GM12878 (cell line): Measurements from ENCODE around the gene ADAMTS2. TPM values are rescaled to one million over a fixed set of nuclear protein-coding genes. Genes with fewer than 3 reads are reported as not detected.

ENCODE experiments used
- ATAC-seq: fragments of 200-7000 bp; cut with Tn5 transposase; 3 replicates; pipeline ENCODE4 v1.9.1; 2020; ENCODE audit warnings: mild to moderate bottlenecking, moderate library complexity
- BruUV-seq: library from RNA; stranded (reverse); fragments of 400-500 nt; replicated peaks from 2 replicates; lab custom pipeline; 2021; lab: Mats Ljungman, UMichigan
- CTCF ChIA-PET: fragments of 300-600 bp; sonication (Branson Sonifier 250); formaldehyde crosslinking; extraction: SDS; loops from one replicate; lab custom pipeline; 2021; ENCODE audit warnings: inconsistent platforms; lab: Yijun Ruan, JAX
- POLR2A ChIA-PET: fragments of 350-600 bp; formaldehyde crosslinking; extraction: SDS; loops from one replicate; lab custom pipeline; 2021; ENCODE audit warnings: inconsistent platforms; lab: Charles Lee
- RAD21 ChIA-PET: fragments of 300-600 bp; sonication (Branson Sonifier 250); formaldehyde crosslinking; loops from one replicate; lab custom pipeline; 2023; ENCODE audit warnings: antibody characterized with exemption; ENCODE audit not compliant: unreplicated experiment; lab: Charles Lee
- SMC1A ChIA-PET: fragments of 300-600 bp; sonication (Branson Sonifier 250); formaldehyde crosslinking; loops from one replicate; lab custom pipeline; 2023; ENCODE audit not compliant: unreplicated experiment, uncharacterized antibody; lab: Charles Lee
- DNase-seq: peaks from one replicate; pipeline ENCODE4 v3.0.0-alpha.2; 2011; ENCODE audit warnings: low read depth, low spot score
- FAIRE-seq: peaks from 3 replicates; lab custom pipeline; 2011; peaks lifted over from hg19 to GRCh38; lab: Jason Lieb, UNC
- H2AFZ ChIP-seq: 2 replicates; pipeline ENCODE4 v1.6.0; 2011; ENCODE audit warnings: low read depth, low read length, control low read depth; ENCODE audit not compliant: control insufficient read depth
- H3K27ac ChIP-seq: 2 replicates; pipeline ENCODE4 v1.5.1; 2011; ENCODE audit warnings: control low read depth; ENCODE audit not compliant: control insufficient read depth, insufficient read depth
- H3K27me3 ChIP-seq, 2 experiments: replicated peaks in 1 of 2; 2 replicates each; pipeline versions ENCODE4 v1.6.0 to v1.6.1; 2011; ENCODE audit warnings: low read length in 1 of 2; ENCODE audit not compliant: control insufficient read depth in 2 of 2, insufficient read depth in 2 of 2
- H3K36me3 ChIP-seq, 2 experiments: 2 replicates each; pipeline ENCODE4 v1.5.1; 2011; ENCODE audit warnings: low read length in 1 of 2; ENCODE audit not compliant: control insufficient read depth in 2 of 2, insufficient read depth in 2 of 2
- H3K4me1 ChIP-seq: 2 replicates; pipeline ENCODE4 v1.6.1; 2011; ENCODE audit warnings: mild to moderate bottlenecking, low read length, moderate library complexity, mixed read lengths; ENCODE audit not compliant: control insufficient read depth, insufficient read depth
- H3K4me2 ChIP-seq: 2 replicates; pipeline ENCODE4 v1.6.0; 2011; ENCODE audit warnings: control low read depth; ENCODE audit not compliant: control insufficient read depth, insufficient read depth
- H3K4me3 ChIP-seq: fragments of 200-600 bp; sonication (generic); 2 replicates; pipeline ENCODE4 v1.5.1; 2016
- H3K79me2 ChIP-seq: 2 replicates; pipeline ENCODE4 v1.6.0; 2011; ENCODE audit warnings: low read length; ENCODE audit not compliant: control insufficient read depth, insufficient read depth
- H3K9ac ChIP-seq: 2 replicates; pipeline ENCODE4 v1.8.0; 2011; ENCODE audit warnings: low read length, control low read depth, mixed read lengths; ENCODE audit not compliant: control insufficient read depth, insufficient read depth
- H3K9me3 ChIP-seq: replicated peaks from 3 replicates; pipeline ENCODE4 v1.5.1; 2011; ENCODE audit warnings: mild to moderate bottlenecking, low read length; ENCODE audit not compliant: control insufficient read depth, insufficient read depth
- H4K20me1 ChIP-seq: 2 replicates; pipeline ENCODE4 v1.6.0; 2011; ENCODE audit not compliant: control insufficient read depth, insufficient read depth
- BCLAF1 ChIP-seq: fragments of 450-650 bp; IDR thresholded peaks from 2 replicates; pipeline ENCODE4 v1.6.1; 2017; ENCODE audit warnings: antibody characterized with exemption, mild to moderate bottlenecking, moderate library complexity
- FOXK2 ChIP-seq: fragments of 450-650 bp; IDR thresholded peaks from 2 replicates; pipeline ENCODE4 v1.6.1; 2017; ENCODE audit warnings: mild to moderate bottlenecking, moderate library complexity
- JUNB ChIP-seq: IDR thresholded peaks from 2 replicates; pipeline ENCODE4 v1.6.1; 2016; ENCODE audit warnings: antibody characterized with exemption, mild to moderate bottlenecking
- KLF5 ChIP-seq: fragments of 450-650 bp; IDR thresholded peaks from 2 replicates; pipeline ENCODE4 v1.6.1; 2014; ENCODE audit warnings: mild to moderate bottlenecking; ENCODE audit not compliant: partially characterized antibody
- PAX5 ChIP-seq: IDR thresholded peaks from 2 replicates; pipeline ENCODE4 v1.6.1; 2011; ENCODE audit warnings: low read depth, low read length, borderline replicate concordance
- WGBS: methylation state at CpG from one replicate; pipeline ENCODE4 v1.1.6; 2016; ENCODE audit warnings: low lambda C conversion rate; ENCODE audit not compliant: insufficient replicate concordance, insufficient coverage; ENCODE audit errors: missing lambda C conversion rate; 5-methylcytosine and 5-hydroxymethylcytosine counted together
- in situ Hi-C: fragments of 300-500 bp; cut with MboI; formaldehyde crosslinking; loops from 9 replicates; pipeline ENCODE4 v1.14.3; 2018; ENCODE audit warnings: mixed read lengths
- intact Hi-C: fragments of 100-400 bp; cut with micrococcal nuclease; formaldehyde crosslinking; loops from one replicate; pipeline ENCODE4 v1.14.2; 2022; ENCODE audit not compliant: unreplicated experiment
- polyA plus RNA-seq, 11 experiments: library from polyadenylated mRNA; depleted of rRNA in 4 of 11; unstranded in 6 of 11; stranded (reverse) in 5 of 11; fragments of >200 nt; fragmentation: Nextera tagmentation in 4 of 11; fragmentation: Illumina TruSeq in 1 of 11; extraction: Ambion mirVana in 4 of 11; extraction: Trizol in 1 of 11; gene quantifications; 1 replicate in 1 of 11; 2 replicates in 10 of 11; pipeline versions ENCODE4 v1.2.1 to v1.2.3, GENCODE V29; 2011 to 2016; ENCODE audit warnings: inconsistent platforms in 2 of 11, missing spikeins in 2 of 11, low read depth in 1 of 11
- total RNA-seq, 4 experiments: library from RNA; depleted of rRNA in 3 of 4; stranded (reverse); fragments of >200 nt in 3 of 4; fragmentation: Illumina TruSeq in 1 of 4; extraction: Trizol in 1 of 4; gene quantifications; 2 replicates each; pipeline versions ENCODE4 v1.2.1 to v1.2.3, GENCODE V29; 2013 to 2021

Gene ADAMTS2
- total and polyA plus RNA-seq, 10 of the 15 experiments (the other 5 are each of a cell fraction or from before 2014, with no cell fraction given) = 0.03 to 0.05 TPM; not detected in 8

- in situ Hi-C loops (no loop called here), intact Hi-C loops (no loop called here)
- Histone ChIP-seq H3K79me2 (no peaks in the 10 kb centered on the region), H3K4me3 (no peak overlapping the region), H3K36me3 (no peaks in the 10 kb centered on the region), H3K9ac (no peak overlapping the region), H3K27me3 (no peaks in the 10 kb centered on the region), H4K20me1 (no peaks in the 10 kb centered on the region), H3K27ac (no peak overlapping the region), H3K4me1 (no peaks in the 10 kb centered on the region), H2AFZ (no peak overlapping the region), H3K4me2 (no peak overlapping the region), H3K9me3 (peaks cover 1% of the 10 kb centered on the region; the same call in 1 of the 3 replicates)
- TF ChIP-seq KLF5 (no peak), BCLAF1 (no peak), FOXK2 (no peak), JUNB (no peak), PAX5 (no peak)
- SMC1A ChIA-PET = no interaction called here
- FAIRE-seq = no peak
- no TSS peak for BruUV-seq
- RAD21 ChIA-PET = no interaction called here
- 40% methylated on average over 8 of the region's 8 CpGs for WGBS
- ATAC-seq = no peak
- CTCF ChIA-PET = no interaction called here
- POLR2A ChIA-PET = no interaction called here
- DNase-seq = no peak
These were observed 106.7 kb downstream of the ADAMTS2 start for GRCh38 chr5:179238628-179238970.
